Endothelial cell of umbilical vein (primary cell): Measurements from ENCODE around the gene ZRSR2. TPM values are rescaled to one million over a fixed set of nuclear protein-coding genes. Genes with fewer than 3 reads are reported as not detected.

Experiments used
- BruUV-seq: library from RNA; stranded (reverse); fragments of 400-500 nt; replicated peaks from 2 replicates; lab custom pipeline; 2021; lab: Mats Ljungman, UMichigan
- CTCF ChIA-PET: fragments of 300-600, 350-600 bp; sonication (Branson Sonifier 250); formaldehyde crosslinking; loops from one replicate; lab custom pipeline; 2021; ENCODE audit warnings: antibody characterized with exemption, inconsistent platforms; lab: Charles Lee
- POLR2A ChIA-PET: fragments of 300-600, 350-600 bp; sonication (Branson Sonifier 250); formaldehyde crosslinking; loops from one replicate; lab custom pipeline; 2021; ENCODE audit warnings: antibody characterized with exemption, inconsistent platforms; lab: Charles Lee
- DNase-seq: peaks from one replicate; pipeline ENCODE4 v3.0.0-alpha.2; 2011; ENCODE audit warnings: low read depth, low spot score
- FAIRE-seq: peaks from 2 replicates; lab custom pipeline; 2011; peaks lifted over from hg19 to GRCh38; lab: Jason Lieb, UNC
- H2AFZ ChIP-seq: 2 replicates; pipeline ENCODE4 v1.6.0; 2012; ENCODE audit warnings: low read depth, low read length, control low read depth, inconsistent platforms
- H3K27ac ChIP-seq: 2 replicates; pipeline ENCODE4 v1.5.1; 2011; ENCODE audit warnings: low read depth, mild to moderate bottlenecking, control low read depth, low read length, moderate library complexity; ENCODE audit not compliant: insufficient read depth
- H3K27me3 ChIP-seq, 2 experiments: 2 replicates each; pipeline versions ENCODE4 v1.6.0 to v1.6.1; 2011; ENCODE audit warnings: low read length in 2 of 2, mixed read lengths in 1 of 2; ENCODE audit not compliant: control insufficient read depth in 2 of 2, insufficient read depth in 2 of 2
- H3K36me3 ChIP-seq, 2 experiments: 2 replicates in 1 of 2; 3 replicates in 1 of 2; pipeline ENCODE4 v1.5.1; 2011; ENCODE audit warnings: low read length in 2 of 2, mild to moderate bottlenecking in 1 of 2, moderate library complexity in 1 of 2; ENCODE audit not compliant: control insufficient read depth in 2 of 2, insufficient read depth in 2 of 2; ENCODE audit errors: extremely low read depth in 1 of 2
- H3K4me1 ChIP-seq: 3 replicates; pipeline ENCODE4 v1.5.1; 2011; ENCODE audit warnings: mild to moderate bottlenecking, low read length; ENCODE audit not compliant: control insufficient read depth, insufficient read depth; ENCODE audit errors: extremely low read depth
- H3K4me2 ChIP-seq: 2 replicates; pipeline ENCODE4 v1.6.1; 2011; ENCODE audit warnings: low read length, control low read depth, mixed read lengths; ENCODE audit not compliant: insufficient read depth
- H3K4me3 ChIP-seq, 3 experiments: fragments of 200-600 bp in 1 of 3; sonication (generic), shearing (Covaris generic) in 1 of 3; replicated peaks in 1 of 3; 2 replicates each; pipeline ENCODE4 v1.5.1; 2011 to 2016; ENCODE audit warnings: control low read depth in 3 of 3, low read length in 3 of 3, mild to moderate bottlenecking in 2 of 3, inconsistent platforms in 1 of 3, low read depth in 1 of 3, moderate library complexity in 1 of 3; ENCODE audit not compliant: insufficient read depth in 1 of 3
- H3K79me2 ChIP-seq: 2 replicates; pipeline ENCODE4 v1.6.0; 2012; ENCODE audit warnings: low read length, inconsistent platforms; ENCODE audit not compliant: control insufficient read depth, insufficient read depth
- H3K9ac ChIP-seq: replicated peaks from 2 replicates; pipeline ENCODE3; 2011; ENCODE audit warnings: low read length, control low read depth; ENCODE audit not compliant: insufficient read depth; ENCODE audit errors: extremely low read depth
- H3K9me1 ChIP-seq: replicated peaks from 3 replicates; pipeline ENCODE4 v1.6.0; 2011; ENCODE audit warnings: mild to moderate bottlenecking, low read length; ENCODE audit not compliant: control insufficient read depth, insufficient read depth; ENCODE audit errors: extremely low read depth
- H3K9me3 ChIP-seq: replicated peaks from 2 replicates; pipeline ENCODE4 v1.5.1; 2012; ENCODE audit warnings: low read length, inconsistent platforms; ENCODE audit not compliant: control insufficient read depth, insufficient read depth
- H4K20me1 ChIP-seq: replicated peaks from 2 replicates; pipeline ENCODE3; 2011; ENCODE audit warnings: mild to moderate bottlenecking, low read length; ENCODE audit not compliant: control insufficient read depth, insufficient read depth; ENCODE audit errors: extremely low read depth
- CTCF ChIP-seq, 2 donors: IDR thresholded peaks; 1 replicate in 1 of 2; 2 replicates in 1 of 2; pipeline ENCODE4 v1.5.1; 2011; ENCODE audit warnings: low read length in 2 of 2, mild to moderate bottlenecking in 2 of 2, moderate library complexity in 2 of 2, control low read depth in 1 of 2, inconsistent platforms in 1 of 2, low read depth in 1 of 2; ENCODE audit not compliant: insufficient read depth in 1 of 2; ENCODE audit errors: extremely low read depth in 1 of 2
- EZH2 ChIP-seq: IDR thresholded peaks from 2 replicates; pipeline ENCODE4 v1.6.1; 2012; ENCODE audit warnings: borderline replicate concordance, low read depth, mild to moderate bottlenecking, moderate library complexity, low read length, inconsistent platforms; ENCODE audit not compliant: severe bottlenecking
- FOS ChIP-seq: IDR thresholded peaks from 2 replicates; pipeline ENCODE4 v1.6.1; 2011; ENCODE audit warnings: mild to moderate bottlenecking, low read length, moderate library complexity, borderline replicate concordance; ENCODE audit not compliant: insufficient read depth
- GATA2 ChIP-seq: IDR thresholded peaks from 2 replicates; pipeline ENCODE4 v1.7.0; 2011; ENCODE audit warnings: low read depth, mild to moderate bottlenecking, moderate library complexity, mixed read lengths, low read length; ENCODE audit not compliant: insufficient read length, insufficient read depth
- JUN ChIP-seq: IDR thresholded peaks from 2 replicates; pipeline ENCODE4 v1.6.1; 2011; ENCODE audit warnings: borderline replicate concordance, low read depth; ENCODE audit not compliant: insufficient read length, insufficient read depth
- MYC ChIP-seq: IDR thresholded peaks from one replicate; pipeline ENCODE4 v1.6.1; 2011; ENCODE audit warnings: mild to moderate bottlenecking, low read depth, low read length
- POLR2A ChIP-seq: IDR thresholded peaks from 2 replicates; pipeline ENCODE4 v1.6.1; 2012; ENCODE audit warnings: low read depth, mild to moderate bottlenecking, control low read depth, low read length
- POLR2AphosphoS5 ChIP-seq: IDR thresholded peaks from 2 replicates; pipeline ENCODE4 v1.6.1; 2012; ENCODE audit warnings: low read depth, mild to moderate bottlenecking, control low read depth, low read length, moderate library complexity; ENCODE audit not compliant: insufficient read depth
- dilution Hi-C: fragments of 300-500 bp; cut with MboI; formaldehyde crosslinking; loops from one replicate; pipeline ENCODE4 v1.15.0; 2019; ENCODE audit warnings: low sequenced_read_pairs; ENCODE audit not compliant: extremely low pct_ligation_motif_present
- intact Hi-C: fragments of 100-400 bp; cut with micrococcal nuclease; formaldehyde crosslinking; loops from one replicate; pipeline ENCODE4 v1.10.0; 2022
- polyA plus RNA-seq, 4 experiments: library from polyadenylated mRNA; depleted of rRNA in 3 of 4; stranded (reverse) in 3 of 4; unstranded in 1 of 4; fragments of >200 nt; gene quantifications; 2 replicates each; pipeline versions ENCODE4 v1.2.1 to v1.2.3, GENCODE V29; 2011 to 2012; ENCODE audit warnings: missing spikeins in 1 of 4
- total RNA-seq: library from RNA; stranded (reverse); gene quantifications from 2 replicates; pipeline ENCODE4 v1.2.3, GENCODE V29; 2021

The ZRSR2 gene
- total and polyA plus RNA-seq, 2 donors (not counting 3 experiments of a cell fraction or from before 2014, with no cell fraction given) = 3.3 to 8.1 TPM

- Histone ChIP-seq H3K9me1 (no peaks in the 10 kb centered on the region), H3K36me3 (no peaks in the 10 kb centered on the region), H3K4me1 (no peaks in the 10 kb centered on the region), H2AFZ (no peak overlapping the region), H3K27ac (no peak overlapping the region), H3K9ac (no peak overlapping the region), H3K27me3 (peaks cover 0 to 7% of the 10 kb centered on the region in 2 experiments), H4K20me1 (no peaks in the 10 kb centered on the region), H3K9me3 (no peaks in the 10 kb centered on the region), H3K79me2 (no peaks in the 10 kb centered on the region), H3K4me2 (no peak overlapping the region), H3K4me3 (no peak overlapping the region)
- BruUV-seq = no TSS peak
- ChIA-PET POLR2A (no interaction called here), CTCF (interaction anchor here (0.9 kb wide), 1 partner anchor 67 kb away, joined by 3 read pairs; no protein-coding TSS in a partner anchor)
- DNase-seq (no peak), FAIRE-seq (no peak)
- intact Hi-C loops = no loop called here
- dilution Hi-C loops = no loop called here
- TF ChIP-seq GATA2 (no peak), POLR2A (no peak), EZH2 (no peak), POLR2AphosphoS5 (no peak), MYC (no peak), CTCF (IDR thresholded peaks at IDR 0.05; ENCODE audit: extremely low read depth in 1 of 2, insufficient read depth in 1 of 2, low read depth in 1 of 2, low read length in 2 of 2) (no peak), FOS (no peak), JUN (no peak)
These were observed 73.7 kb downstream of the ZRSR2 start for GRCh38 chrX:15864023-15864422.
